ENCODE measurements around the gene MPDZ.

The MPDZ gene

DNA sequence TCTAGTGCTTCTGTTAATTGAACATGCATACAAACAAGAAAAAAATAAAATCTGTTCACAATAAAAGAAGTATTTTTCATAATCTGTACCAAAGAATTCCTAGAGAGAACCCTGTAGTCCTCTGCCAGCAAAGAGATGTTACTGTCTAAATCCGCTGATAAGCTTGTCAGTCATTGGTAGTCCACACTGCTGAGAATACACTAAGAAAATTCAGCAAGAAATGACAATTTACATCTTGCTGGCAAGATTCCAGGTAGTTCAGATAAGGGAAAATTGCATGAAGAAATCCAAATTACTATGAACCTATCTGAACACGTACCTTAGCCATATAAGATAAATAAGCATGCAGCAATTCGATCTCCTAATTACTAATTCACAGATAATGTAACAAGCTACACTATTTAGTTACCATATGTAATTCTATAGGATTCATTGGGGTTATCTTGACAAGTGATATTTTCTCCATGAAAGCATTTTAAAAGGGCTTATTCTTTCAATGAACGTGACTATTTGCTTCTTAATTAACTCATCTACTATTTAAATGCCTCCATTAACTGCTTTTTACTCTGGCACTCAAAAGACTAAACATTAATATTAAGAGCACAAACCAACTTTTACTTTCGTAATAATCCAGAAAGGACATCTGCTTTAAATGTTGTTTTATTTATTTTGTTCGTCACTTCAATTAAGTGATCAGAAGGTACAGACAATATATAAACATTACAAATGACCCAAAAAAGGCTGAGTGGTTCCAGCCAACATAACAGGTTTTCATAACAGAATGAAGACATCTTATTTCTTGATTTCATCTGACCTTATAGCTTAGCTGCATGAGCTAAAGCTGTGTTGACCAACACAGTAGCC is 9.7 kb downstream of the MPDZ start:
- H3K9ac ChIP-seq = no peak overlapping the region
- no peak overlapping the region for H3K4me2 ChIP-seq
- no peaks in the 10 kb centered on the region for H4K20me1 ChIP-seq
- no peaks in the 10 kb centered on the region for H3K4me1 ChIP-seq
- H3K27me3 ChIP-seq = no peaks in the 10 kb centered on the region
- TF ChIP-seq Cebpa-rat (IDR thresholded peaks at IDR 0.05) = no peak
- no peak overlapping the region for H3K4me3 ChIP-seq
- H3K27ac ChIP-seq = no peak overlapping the region
- no peaks in the 10 kb centered on the region for H3K9me3 ChIP-seq (replicated peaks in 1 of 11)
- H3K36me3 ChIP-seq = no peaks in the 10 kb centered on the region

DNA sequence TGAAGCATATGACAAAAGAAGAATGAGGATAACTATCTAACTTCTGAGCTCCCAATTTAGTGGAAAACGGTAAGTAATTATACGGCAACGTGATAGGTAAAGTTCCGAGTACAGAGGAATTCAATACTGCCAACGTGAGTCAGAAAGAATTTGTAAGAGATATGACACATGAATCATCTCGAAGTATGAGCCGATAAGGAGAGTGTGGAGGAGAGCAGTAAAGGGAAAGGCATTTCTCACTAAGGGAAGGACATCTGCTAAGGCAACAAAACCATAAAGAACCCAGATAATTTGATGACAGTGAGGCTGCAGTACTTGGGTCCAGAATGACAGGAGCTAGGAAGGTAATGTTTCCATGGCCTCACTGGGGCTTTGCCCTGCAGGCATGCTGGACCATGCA is 11.0 kb downstream of the MPDZ start:
- TF ChIP-seq Cebpa-rat (IDR thresholded peaks at IDR 0.05) = no peak
- no peaks in the 10 kb centered on the region for H4K20me1 ChIP-seq
- no peaks in the 10 kb centered on the region for H3K9me3 ChIP-seq (replicated peaks in 1 of 11)
- H3K4me3 ChIP-seq = no peak overlapping the region
- no peak overlapping the region for H3K4me2 ChIP-seq
- no peak overlapping the region for H3K9ac ChIP-seq
- H3K27me3 ChIP-seq = no peaks in the 10 kb centered on the region
- H3K27ac ChIP-seq = no peak overlapping the region
- no peaks in the 10 kb centered on the region for H3K36me3 ChIP-seq
- no peaks in the 10 kb centered on the region for H3K4me1 ChIP-seq

DNA sequence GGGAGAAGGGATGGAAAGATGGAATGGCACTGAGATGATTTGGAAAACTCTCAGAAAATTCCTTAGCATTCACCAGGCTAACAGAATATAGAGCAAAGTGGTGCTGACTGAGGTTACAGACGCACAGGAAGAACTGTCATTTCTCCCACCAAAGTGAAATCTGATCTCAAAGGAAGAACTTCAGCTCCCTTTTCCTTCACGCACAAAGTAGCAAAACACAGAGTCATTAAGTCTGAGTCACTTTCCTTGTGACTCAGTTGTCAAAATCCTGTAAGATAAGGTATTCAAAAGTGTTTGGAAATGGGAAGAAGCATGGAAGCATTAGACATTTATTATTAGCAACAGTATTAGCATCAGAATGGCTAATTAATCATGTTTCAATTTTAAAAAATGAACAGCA is 11.7 kb downstream of the MPDZ start:
- Histone ChIP-seq H3K9ac (no peak overlapping the region), H3K27ac (no peak overlapping the region), H3K4me2 (no peak overlapping the region)

DNA sequence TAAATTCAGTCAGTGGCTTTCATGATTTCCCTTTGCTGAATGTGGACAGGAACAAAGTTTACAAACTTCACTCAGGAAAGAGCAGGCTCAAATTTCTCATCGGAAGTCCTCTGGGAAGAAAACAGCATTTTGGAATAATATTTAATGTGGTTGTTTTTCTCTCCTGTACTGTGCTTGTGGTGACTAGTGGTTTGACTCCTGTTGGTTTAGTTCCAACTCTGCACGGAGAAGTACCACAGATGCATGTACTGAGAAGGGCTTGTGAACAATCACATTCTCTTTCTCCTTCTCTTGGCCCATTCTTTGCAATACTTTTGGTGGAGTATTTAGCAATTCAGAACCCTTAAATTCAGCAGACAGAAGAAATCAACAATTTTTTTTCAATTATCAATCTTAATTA is 13.3 kb downstream of the MPDZ start:
- Histone ChIP-seq H3K4me2 (no peak overlapping the region), H3K27me3 (no peaks in the 10 kb centered on the region), H3K27ac (no peak overlapping the region), H3K4me1 (no peaks in the 10 kb centered on the region), H3K36me3 (no peaks in the 10 kb centered on the region), H3K9ac (no peak overlapping the region), H4K20me1 (no peaks in the 10 kb centered on the region), H3K4me3 (no peak overlapping the region), H3K9me3 (replicated peaks in 1 of 11) (no peaks in the 10 kb centered on the region)
- no peak for TF ChIP-seq Cebpa-rat (IDR thresholded peaks at IDR 0.05)

More for the DNA sequence above, 11.7 kb downstream of the MPDZ start:
- Histone ChIP-seq H3K4me1 (no peaks in the 10 kb centered on the region), H3K9me3 (replicated peaks in 1 of 11) (no peaks in the 10 kb centered on the region), H3K36me3 (no peaks in the 10 kb centered on the region), H3K27me3 (no peaks in the 10 kb centered on the region), H3K4me3 (no peak overlapping the region), H4K20me1 (no peaks in the 10 kb centered on the region)
- no peak for TF ChIP-seq Cebpa-rat (IDR thresholded peaks at IDR 0.05)

DNA sequence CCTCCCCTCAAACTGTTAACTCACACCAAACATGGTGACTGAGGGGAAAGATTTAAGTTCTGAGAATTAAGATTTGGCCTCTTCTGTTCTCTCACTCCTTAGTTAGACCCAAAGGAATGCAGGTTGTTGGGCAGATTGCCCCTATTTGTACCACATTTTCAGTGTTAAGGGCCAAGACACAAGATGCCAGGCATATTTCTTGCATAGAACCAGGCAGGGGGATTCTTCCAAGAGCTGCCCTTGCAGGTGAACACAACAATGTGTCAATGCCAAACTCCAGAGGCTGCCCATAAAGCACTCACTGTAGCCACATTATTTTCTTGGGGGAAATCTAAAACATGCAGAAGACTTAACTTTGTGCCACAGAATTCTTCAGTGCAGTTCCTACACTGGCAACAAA is 14.7 kb downstream of the MPDZ start:
- no peaks in the 10 kb centered on the region for H4K20me1 ChIP-seq
- no peak overlapping the region for H3K27ac ChIP-seq
- no peak overlapping the region for H3K4me3 ChIP-seq
- H3K27me3 ChIP-seq = no peaks in the 10 kb centered on the region
- H3K36me3 ChIP-seq = no peaks in the 10 kb centered on the region
- no peaks in the 10 kb centered on the region for H3K4me1 ChIP-seq
- H3K9me3 ChIP-seq (replicated peaks in 1 of 11) = no peaks in the 10 kb centered on the region
- H3K4me2 ChIP-seq = no peak overlapping the region
- no peak overlapping the region for H3K9ac ChIP-seq
- TF ChIP-seq Cebpa-rat (IDR thresholded peaks at IDR 0.05) = no peak

DNA sequence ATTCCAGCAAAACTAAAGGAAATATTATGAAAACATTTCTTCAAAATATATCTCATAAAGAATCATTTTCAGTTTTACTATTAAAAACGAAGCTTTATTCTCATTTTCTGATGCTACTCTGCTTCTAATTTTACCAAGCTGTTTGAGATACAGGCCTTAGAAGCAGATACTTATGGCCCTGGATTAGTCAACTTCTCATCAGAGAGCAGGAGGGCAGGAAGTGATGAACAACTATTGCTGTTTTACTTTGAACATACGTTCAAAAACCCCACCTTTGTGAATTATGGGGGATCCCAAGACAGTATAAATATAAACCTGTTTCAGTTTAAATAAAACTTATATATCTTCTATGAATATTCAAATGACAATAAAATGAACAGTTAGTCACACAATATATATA is 16.0 kb downstream of the MPDZ start:
- Histone ChIP-seq H3K4me1 (no peaks in the 10 kb centered on the region), H3K36me3 (no peaks in the 10 kb centered on the region), H3K4me3 (no peak overlapping the region), H3K9ac (no peak overlapping the region), H3K27ac (no peak overlapping the region), H4K20me1 (no peaks in the 10 kb centered on the region), H3K9me3 (replicated peaks in 1 of 11) (no peaks in the 10 kb centered on the region), H3K4me2 (no peak overlapping the region), H3K27me3 (no peaks in the 10 kb centered on the region)
- TF ChIP-seq Cebpa-rat (IDR thresholded peaks at IDR 0.05) = no peak

DNA sequence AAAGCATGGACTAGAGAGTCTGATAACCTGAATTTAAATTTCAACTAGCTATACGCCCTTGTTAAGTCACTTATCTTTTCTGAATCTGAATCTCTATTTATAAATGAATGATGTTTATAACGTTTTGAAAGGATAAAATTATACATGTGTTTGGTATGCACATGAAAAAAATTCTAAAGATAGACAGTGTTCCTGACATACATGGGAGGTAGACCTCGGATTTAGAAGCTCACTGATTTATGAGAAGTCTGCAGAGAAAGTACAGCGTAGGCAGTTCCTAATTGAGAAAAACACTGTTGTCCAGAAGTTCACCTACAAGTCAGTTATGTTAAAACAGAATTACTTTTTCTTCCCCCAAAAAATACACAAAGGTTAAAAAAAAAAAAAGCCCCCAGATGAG is 26.6 kb downstream of the MPDZ start:
- no peaks in the 10 kb centered on the region for H3K27me3 ChIP-seq
- no peak for TF ChIP-seq Cebpa-rat (IDR thresholded peaks at IDR 0.05)
- H3K9me3 ChIP-seq (replicated peaks in 1 of 11) = peaks cover 0 to 5% (median 0%) of the 10 kb centered on the region in 11 experiments; a peak in 2 of 22 replicates
- H3K4me1 ChIP-seq = no peaks in the 10 kb centered on the region
- no peak overlapping the region for H3K4me3 ChIP-seq
- no peak overlapping the region for H3K9ac ChIP-seq
- H3K36me3 ChIP-seq = no peaks in the 10 kb centered on the region
- no peak overlapping the region for H3K27ac ChIP-seq
- no peak overlapping the region for H3K4me2 ChIP-seq
- no peaks in the 10 kb centered on the region for H4K20me1 ChIP-seq

DNA sequence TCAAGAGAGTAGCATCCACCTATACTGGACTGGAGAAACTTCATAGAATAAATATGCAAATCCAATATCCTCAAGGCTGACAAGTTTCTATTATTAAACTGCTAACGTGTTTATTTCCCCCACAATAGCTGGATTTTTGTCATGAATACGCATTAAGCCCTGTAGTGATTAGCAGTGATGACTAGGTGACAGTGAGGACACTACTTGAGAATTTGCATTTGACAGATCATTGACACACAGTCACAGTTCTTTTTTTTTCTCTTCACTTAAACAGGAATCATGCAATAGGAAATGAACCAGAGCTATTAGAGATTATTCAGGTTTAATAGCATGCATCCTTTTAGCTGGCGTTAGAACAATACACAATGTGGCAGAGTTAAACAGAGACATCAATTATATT is 35.3 kb downstream of the MPDZ start:
- no peak for TF ChIP-seq Cebpa-rat (IDR thresholded peaks at IDR 0.05)
- Histone ChIP-seq H3K9ac (no peak overlapping the region), H3K4me2 (no peak overlapping the region), H3K4me3 (no peak overlapping the region), H3K27ac (no peak overlapping the region), H3K9me3 (replicated peaks in 1 of 11) (no peaks in the 10 kb centered on the region), H3K36me3 (no peaks in the 10 kb centered on the region), H3K4me1 (no peaks in the 10 kb centered on the region), H4K20me1 (no peaks in the 10 kb centered on the region), H3K27me3 (no peaks in the 10 kb centered on the region)

DNA sequence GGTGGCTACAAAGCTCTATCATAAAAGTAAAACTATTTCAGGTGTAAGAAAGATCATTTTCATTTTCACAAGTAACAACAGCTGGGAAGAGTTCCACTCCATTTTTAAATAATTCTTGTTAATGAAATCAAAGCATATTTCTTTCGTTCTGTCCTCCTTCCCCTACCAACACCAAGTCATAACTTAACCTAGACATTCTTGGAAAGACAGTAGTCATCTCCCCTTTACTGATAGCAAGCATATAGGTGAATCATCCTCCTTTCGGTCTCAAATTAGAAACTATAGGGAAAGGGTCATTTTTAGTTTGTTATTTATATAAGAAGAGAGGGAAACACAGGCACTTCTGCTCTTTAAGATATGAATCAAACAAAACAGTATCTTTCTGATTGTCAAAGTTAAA is 38.2 kb downstream of the MPDZ start:
- Histone ChIP-seq H4K20me1 (no peaks in the 10 kb centered on the region), H3K4me2 (no peak overlapping the region)

DNA sequence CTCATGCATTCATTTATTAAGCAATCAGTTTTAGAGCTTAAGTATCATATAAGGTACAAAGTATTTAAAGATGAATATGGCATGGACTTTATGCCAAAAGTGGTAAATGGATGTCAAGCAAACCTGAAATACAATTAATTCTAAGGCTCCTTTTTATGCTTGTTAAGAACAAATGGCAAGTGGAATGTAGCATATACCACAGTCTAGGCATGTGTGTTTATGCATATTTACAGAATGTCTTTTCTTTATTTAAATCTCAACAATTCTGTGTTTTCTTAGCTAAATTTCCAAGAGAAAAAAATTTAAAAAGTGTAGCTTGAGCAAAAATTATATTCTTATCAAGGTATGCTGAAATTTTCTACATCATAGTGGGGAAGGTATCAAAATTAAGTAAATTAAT is 39.8 kb downstream of the MPDZ start:
- Histone ChIP-seq H3K9me3 (replicated peaks in 1 of 11) (no peaks in the 10 kb centered on the region), H3K9ac (no peak overlapping the region), H3K4me2 (no peak overlapping the region), H3K27ac (no peak overlapping the region), H3K36me3 (no peaks in the 10 kb centered on the region), H3K4me1 (no peaks in the 10 kb centered on the region), H3K4me3 (no peak overlapping the region), H3K27me3 (no peaks in the 10 kb centered on the region), H4K20me1 (no peaks in the 10 kb centered on the region)
- TF ChIP-seq Cebpa-rat (IDR thresholded peaks at IDR 0.05) = no peak

More for the DNA sequence above, 38.2 kb downstream of the MPDZ start:
- H3K36me3 ChIP-seq = no peaks in the 10 kb centered on the region
- no peak overlapping the region for H3K27ac ChIP-seq
- no peaks in the 10 kb centered on the region for H3K4me1 ChIP-seq
- no peaks in the 10 kb centered on the region for H3K9me3 ChIP-seq (replicated peaks in 1 of 11)
- H3K27me3 ChIP-seq = no peaks in the 10 kb centered on the region
- H3K4me3 ChIP-seq = no peak overlapping the region
- TF ChIP-seq Cebpa-rat (IDR thresholded peaks at IDR 0.05) = no peak
- H3K9ac ChIP-seq = no peak overlapping the region
